ENCODE measurements around the gene RTL10. TPM values are rescaled to one million over a fixed set of nuclear protein-coding genes. Genes with fewer than 3 reads are reported as not detected.

Gene RTL10, protein sequence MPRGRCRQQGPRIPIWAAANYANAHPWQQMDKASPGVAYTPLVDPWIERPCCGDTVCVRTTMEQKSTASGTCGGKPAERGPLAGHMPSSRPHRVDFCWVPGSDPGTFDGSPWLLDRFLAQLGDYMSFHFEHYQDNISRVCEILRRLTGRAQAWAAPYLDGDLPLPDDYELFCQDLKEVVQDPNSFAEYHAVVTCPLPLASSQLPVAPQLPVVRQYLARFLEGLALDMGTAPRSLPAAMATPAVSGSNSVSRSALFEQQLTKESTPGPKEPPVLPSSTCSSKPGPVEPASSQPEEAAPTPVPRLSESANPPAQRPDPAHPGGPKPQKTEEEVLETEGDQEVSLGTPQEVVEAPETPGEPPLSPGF
- total RNA-seq, result 10.4 and 15.8 TPM in 2 replicates

GRCh38 chr22:19854778-19855503 is at the start of gene RTL10, which contains the start of gene GNB1L:
RTL10 (minus strand) TSS chr22:19854874; CDS start chr22:19852261, 2,613 bp downstream.
GNB1L (minus strand) TSS chr22:19854874; CDS start chr22:19821355, 33,519 bp downstream.

Other genes with a start within 250 kb of the RTL10 start
- gene SEPTIN5, start 140.4 kb downstream of the RTL10 start, total RNA-seq, result 14.8 and 27.3 TPM in 2 replicates
- 1.8 and 2.1 TPM in 2 replicates for gene GP1BB, start 131.3 kb downstream of the RTL10 start, total RNA-seq
- gene TBX1, start 94.1 kb downstream of the RTL10 start, total RNA-seq, result not detected in 2 replicates
- 5.3 and 7.0 TPM in 2 replicates for gene GNB1L, start within 50 bp of the RTL10 start, total RNA-seq
- gene COMT, start 86.9 kb upstream of the RTL10 start, total RNA-seq, result 252 and 308 TPM in 2 replicates
- gene TXNRD2, start 86.9 kb upstream of the RTL10 start, total RNA-seq, result 13.1 and 18.2 TPM in 2 replicates
- gene ARVCF, start 161.9 kb upstream of the RTL10 start, total RNA-seq, result 8.6 and 13.2 TPM in 2 replicates
- gene TANGO2, start 166.2 kb upstream of the RTL10 start, total RNA-seq, result 54.1 and 61.5 TPM in 2 replicates
- gene DGCR8, start 225.4 kb upstream of the RTL10 start, total RNA-seq, result 26.1 and 41.0 TPM in 2 replicates